Stimulated activated CD8-positive, alpha-beta memory T cell treated with anti-CD3 and anti-CD28 coated beads, Interleukin-7, amount 100 ng/mL, for 1 hour (primary cell): ENCODE measurements around the gene ALKBH7.

Experiments
- DNase-seq, 2 donors: peaks; one replicate each; pipeline ENCODE4 v3.0.0-alpha.2; 2020; ENCODE audit warnings: low read depth in 2 of 2

The ALKBH7 gene

GRCh38 chr19:6364353-6364752 is 8.2 kb upstream of the ALKBH7 start:
- DNase-seq = no peak

GRCh38 chr19:6373096-6373812 is 660 bp downstream of the ALKBH7 start:
- DNase-seq = peak; percentile 91 to 95

- DNase-seq = no peak
These were observed 1.2 kb downstream of the ALKBH7 start for GRCh38 chr19:6373813-6374108.

DNA sequence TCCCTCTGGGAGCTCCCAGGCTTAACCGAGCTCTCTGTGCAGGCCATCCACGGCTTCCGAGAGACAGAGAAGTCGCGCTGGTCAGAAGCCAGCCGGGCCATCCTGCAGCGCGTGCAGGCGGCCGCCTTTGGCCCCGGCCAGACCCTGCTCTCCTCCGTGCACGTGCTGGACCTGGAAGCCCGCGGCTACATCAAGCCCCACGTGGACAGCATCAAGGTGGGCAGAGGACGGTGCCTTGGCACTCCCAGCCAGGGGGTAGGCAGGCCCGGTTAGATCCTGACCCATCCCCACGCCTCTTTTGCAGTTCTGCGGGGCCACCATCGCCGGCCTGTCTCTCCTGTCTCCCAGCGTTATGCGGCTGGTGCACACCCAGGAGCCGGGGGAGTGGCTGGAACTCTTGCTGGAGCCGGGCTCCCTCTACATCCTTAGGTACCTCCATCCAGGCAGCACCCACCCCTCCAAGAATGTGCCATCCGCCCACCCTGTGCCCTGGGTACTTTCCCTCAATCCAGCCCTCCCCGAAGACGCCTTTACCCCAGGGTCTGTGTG is 1.6 kb downstream of the ALKBH7 start:
- DNase-seq = no peak

- DNase-seq = no peak
These were observed 2.3 kb downstream of the ALKBH7 start for GRCh38 chr19:6374711-6375410.

DNA sequence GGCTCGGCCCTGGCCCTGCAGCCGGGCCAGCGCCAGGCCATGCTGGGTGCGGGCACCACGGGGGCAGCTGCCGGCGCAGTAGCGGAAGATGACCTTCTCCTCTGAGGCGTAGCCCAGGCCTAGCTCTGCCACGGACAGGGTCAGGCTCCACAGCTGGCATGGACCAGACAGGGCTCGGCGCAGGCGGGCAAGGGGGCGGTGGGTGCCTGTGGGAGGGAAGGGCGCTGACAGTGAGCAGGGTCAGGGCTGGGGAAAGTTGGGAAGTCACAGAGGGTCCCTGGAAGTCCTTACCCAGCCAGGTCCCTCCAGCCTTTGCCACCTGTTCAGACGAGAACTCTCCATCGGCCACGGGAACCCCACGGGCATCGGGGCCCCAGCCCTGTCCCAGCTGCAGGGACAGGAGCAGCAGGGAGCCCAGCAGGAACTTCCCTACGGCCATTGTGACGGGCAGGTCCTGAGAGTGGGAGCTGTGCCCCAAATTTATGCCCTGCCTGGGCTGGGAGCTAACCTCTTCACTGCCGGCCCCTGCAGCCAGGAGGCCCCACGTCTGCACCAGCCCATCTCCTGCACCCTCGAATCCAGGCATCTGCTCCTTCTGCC is 2.9 kb downstream of the ALKBH7 start, which contains the start of gene PSPN:
PSPN (minus strand) TSS at position 523 of the 600 bp plus-strand sequence; CDS start at position 439, 84 bp downstream.
- no peak for DNase-seq

- no peak for DNase-seq
These were observed 4.1 kb downstream of the ALKBH7 start for GRCh38 chr19:6376512-6377190.

DNA sequence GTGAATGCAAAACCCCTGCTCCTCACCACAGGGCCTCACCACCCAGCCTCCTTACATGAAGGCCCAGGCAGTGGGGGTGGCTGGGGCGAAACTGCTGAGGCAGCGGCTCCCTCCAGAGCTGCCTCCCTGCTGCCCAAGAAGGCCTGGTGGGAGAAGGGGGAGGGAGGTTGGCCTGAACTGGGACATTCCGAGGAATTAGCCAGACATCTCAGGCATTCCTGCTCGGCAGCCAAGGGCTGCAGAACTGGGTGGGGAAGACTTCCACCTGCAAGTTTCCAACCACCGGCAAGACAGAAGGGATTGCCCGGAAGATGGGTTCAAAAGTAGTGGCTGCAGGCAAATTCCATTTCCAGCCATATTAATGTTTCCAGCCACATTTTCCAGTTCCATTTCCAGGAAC is 5.4 kb downstream of the ALKBH7 start:
- DNase-seq = no peak

GRCh38 chr19:6378486-6378885 is 5.9 kb downstream of the ALKBH7 start:
- DNase-seq = no peak

DNA sequence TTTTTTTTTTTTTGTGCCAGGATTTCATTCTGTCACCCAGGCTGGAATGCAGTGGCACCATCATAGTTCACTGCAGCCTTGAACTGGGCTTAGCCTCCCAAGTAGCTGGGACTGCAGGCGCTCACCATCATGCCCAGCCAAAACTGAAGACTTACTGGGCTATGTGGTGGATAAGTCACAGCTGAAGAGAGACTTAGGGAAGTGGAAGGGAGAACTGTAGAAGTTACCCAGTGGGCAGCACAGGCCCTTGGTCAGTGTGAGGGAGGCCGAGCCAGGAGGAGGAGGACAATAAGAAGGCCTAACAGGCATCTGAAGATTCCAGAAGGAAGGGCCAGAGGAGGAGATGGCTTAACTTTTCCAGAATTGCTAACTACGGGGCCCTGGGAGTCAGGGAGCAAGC is 7.2 kb downstream of the ALKBH7 start:
- DNase-seq = no peak

- no peak for DNase-seq
These were observed 8.6 kb downstream of the ALKBH7 start for GRCh38 chr19:6381030-6381750.

DNA sequence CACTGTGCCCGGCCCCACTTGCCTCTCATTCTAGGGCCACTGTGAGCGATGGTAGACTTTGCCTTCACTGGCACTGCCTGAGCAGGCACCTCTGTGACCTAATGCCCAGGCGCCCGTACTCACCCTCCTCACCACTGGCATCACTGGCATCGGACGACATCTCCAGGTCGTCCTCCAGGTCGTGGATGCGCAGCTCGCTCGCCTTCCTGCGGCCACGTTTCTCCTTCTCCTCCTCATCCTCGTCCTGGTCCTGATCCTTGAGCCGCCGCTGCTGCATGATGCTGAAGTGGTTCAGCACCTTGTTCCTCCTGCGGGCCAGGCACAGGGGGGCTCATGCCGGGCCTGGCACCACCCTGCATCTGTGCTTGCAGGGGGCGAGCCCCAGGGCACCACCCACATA is 10.6 kb downstream of the ALKBH7 start:
- DNase-seq = no peak

DNA sequence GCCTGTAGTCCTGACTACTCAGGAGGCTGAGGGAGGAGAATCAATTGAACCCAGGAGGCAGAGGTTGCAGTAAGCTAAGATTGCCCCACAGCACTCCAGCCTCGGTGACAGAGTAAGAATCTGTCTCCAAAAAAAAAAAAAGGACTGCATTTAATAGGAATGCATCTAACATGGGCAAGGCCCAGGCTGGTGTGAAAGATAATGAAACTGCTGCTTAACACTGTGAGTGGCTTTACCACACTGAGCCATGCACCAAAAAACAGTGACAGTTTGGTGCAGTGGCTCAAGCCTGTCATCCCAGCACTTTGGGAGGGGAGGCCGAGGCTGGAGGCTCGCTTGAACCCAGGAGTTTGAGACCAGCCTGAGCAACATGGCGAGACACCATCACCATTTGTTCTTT is 11.8 kb downstream of the ALKBH7 start:
- no peak for DNase-seq

DNA sequence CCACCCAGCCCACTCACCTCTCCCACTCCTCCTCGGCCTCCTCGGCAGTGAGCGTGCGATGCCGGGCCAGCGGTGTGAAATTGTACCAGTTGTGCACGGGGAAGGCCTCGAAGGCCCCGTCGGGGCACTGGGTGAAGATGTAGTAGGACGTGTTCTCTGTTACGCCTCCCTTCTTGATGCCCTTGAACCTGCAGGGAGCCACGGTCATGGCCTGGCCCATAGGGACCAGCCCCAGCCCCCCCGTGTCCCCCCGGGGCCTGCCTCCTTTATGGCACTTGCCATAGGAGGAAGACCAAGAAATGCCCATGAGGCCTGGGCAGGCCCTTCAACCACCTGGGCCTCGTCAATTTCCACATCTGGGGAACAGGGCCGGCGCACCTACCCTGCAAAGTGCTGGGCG is 14.8 kb downstream of the ALKBH7 start:
- DNase-seq = no peak

- DNase-seq = no peak
These were observed 19.9 kb downstream of the ALKBH7 start for GRCh38 chr19:6392221-6393073.

GRCh38 chr19:6393074-6393982 is 20.7 kb downstream of the ALKBH7 start, which contains the start of gene GTF2F1:
TSS of gene GTF2F1 (minus strand) at chr19:6393164. CDS start at chr19:6392995, 169 bp downstream.
- peak; percentile 79 to 88 for DNase-seq

- peak in 1 of 2 donors; percentile 46 for DNase-seq
These were observed 21.4 kb downstream of the ALKBH7 start for GRCh38 chr19:6393983-6394412.

- no peak for DNase-seq
These were observed 22.2 kb downstream of the ALKBH7 start for GRCh38 chr19:6394831-6395230.

DNA sequence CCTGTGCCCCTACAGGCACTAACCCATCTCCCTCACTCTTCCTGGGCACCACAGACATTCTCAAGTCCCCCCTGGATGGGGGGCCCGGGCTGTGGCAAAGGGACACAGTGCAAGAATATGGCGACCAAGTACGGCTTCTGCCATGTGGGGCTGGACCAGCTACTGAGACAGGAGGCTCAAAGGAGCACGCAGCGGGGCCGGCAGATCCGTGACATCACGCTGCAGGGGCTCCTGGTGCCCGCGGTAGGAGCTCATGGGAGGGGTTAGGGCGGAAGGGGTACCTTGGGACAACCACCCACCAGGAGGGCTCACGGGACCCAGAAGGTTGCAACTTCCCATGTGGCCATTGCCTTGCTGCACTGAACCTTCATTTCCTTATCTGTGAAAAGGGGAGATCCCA is 23.7 kb downstream of the ALKBH7 start:
- DNase-seq = no peak
